Suprapubic skin (tissue), 4 donors: ENCODE results near the gene SLC4A11.

Source experiments
- EP300 ChIP-seq: sonication (generic); formaldehyde crosslinking; IDR thresholded peaks from one replicate; pipeline ENCODE4 v1.6.1; 2017; ENCODE audit warnings: antibody characterized with exemption
- POLR2AphosphoS5 ChIP-seq, 3 donors: sonication (generic); formaldehyde crosslinking; IDR thresholded peaks; one replicate each; pipeline ENCODE4 v1.6.1; 2017; ENCODE audit warnings: antibody characterized with exemption in 3 of 3

DNA sequence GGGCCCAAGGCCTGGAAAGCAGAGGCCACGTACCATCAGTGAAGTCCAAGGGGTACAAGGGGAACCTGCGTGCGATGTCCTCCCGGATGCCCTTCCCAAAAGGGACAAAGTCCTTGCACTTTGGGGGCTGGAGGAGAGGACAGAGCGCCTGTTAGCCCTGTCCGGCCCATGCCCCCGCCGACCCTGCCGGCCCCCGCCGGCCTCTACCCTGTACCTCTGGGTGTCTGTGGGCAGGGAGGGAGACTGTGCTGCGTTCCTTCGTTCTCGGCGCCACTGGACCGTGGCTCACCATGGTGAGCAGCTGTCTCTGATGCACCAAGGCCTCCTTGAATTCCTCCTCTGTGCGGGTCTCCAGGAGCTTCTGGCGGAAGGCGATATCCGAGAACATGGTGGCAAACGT is 7.9 kb downstream of the SLC4A11 start:
- TF ChIP-seq EP300 (no peak), POLR2AphosphoS5 (IDR thresholded peaks at IDR 0.05) (no peak)
